GM21723 (cell line): ENCODE measurements around the gene TTC22.

Source experiments
- ATAC-seq: cut with Tn5 transposase; IDR thresholded peaks from one replicate; pipeline ENCODE4 v1.9.1; 2021; ENCODE audit warnings: mild to moderate bottlenecking, moderate library complexity; ENCODE audit not compliant: unreplicated experiment

The TTC22 gene

GRCh38 chr1:54835131-54835898 is 34.2 kb upstream of the TTC22 start:
- ATAC-seq, result no peak

GRCh38 chr1:54834007-54834541 is 33.0 kb upstream of the TTC22 start:
- ATAC-seq, result no peak

- no peak for ATAC-seq
Measured at GRCh38 chr1:54833121-54833520, 32.0 kb upstream of the TTC22 start.

- ATAC-seq, result no peak
Measured at GRCh38 chr1:54826226-54826816, 25.2 kb upstream of the TTC22 start.

GRCh38 chr1:54825696-54826095 is 24.6 kb upstream of the TTC22 start:
- no peak for ATAC-seq

- ATAC-seq, result no peak
Measured at GRCh38 chr1:54823670-54824069, 22.5 kb upstream of the TTC22 start.

- ATAC-seq, result no peak
Measured at GRCh38 chr1:54819733-54820132, 18.6 kb upstream of the TTC22 start.

GRCh38 chr1:54819195-54819536 is 18.0 kb upstream of the TTC22 start:
- no peak for ATAC-seq

- no peak for ATAC-seq
Measured at GRCh38 chr1:54818461-54819194, 17.5 kb upstream of the TTC22 start.

- no peak for ATAC-seq
Measured at GRCh38 chr1:54816951-54817350, 15.8 kb upstream of the TTC22 start.

GRCh38 chr1:54816130-54816529 is 15.0 kb upstream of the TTC22 start:
- no peak for ATAC-seq

- ATAC-seq, result no peak
Measured at GRCh38 chr1:54815086-54815876, 14.2 kb upstream of the TTC22 start.

- ATAC-seq, result no peak
Measured at GRCh38 chr1:54814571-54814970, 13.4 kb upstream of the TTC22 start.

- ATAC-seq, result no peak
Measured at GRCh38 chr1:54814126-54814498, 13.0 kb upstream of the TTC22 start.

- peak; percentile 24 for ATAC-seq
Measured at GRCh38 chr1:54813485-54814125, 12.5 kb upstream of the TTC22 start.

GRCh38 chr1:54812801-54813484 is 11.8 kb upstream of the TTC22 start:
- ATAC-seq, result peak; percentile 61

- no peak for ATAC-seq
Measured at GRCh38 chr1:54811739-54812655, 10.9 kb upstream of the TTC22 start.

GRCh38 chr1:54811066-54811465 is 9.9 kb upstream of the TTC22 start:
- ATAC-seq, result no peak
